Astrocyte of the cerebellum (primary cell): Measurements from ENCODE around the gene ZFHX2.

Experiments used
- DNase-seq: peaks from one replicate; pipeline ENCODE4 v3.0.0-alpha.2; 2011; ENCODE audit warnings: low read depth
- H3K4me3 ChIP-seq: 2 replicates; pipeline ENCODE4 v1.5.1; 2011; ENCODE audit warnings: mild to moderate bottlenecking, low read depth, low read length, moderate library complexity
- CTCF ChIP-seq: IDR thresholded peaks from 2 replicates; pipeline ENCODE4 v1.5.1; 2012; ENCODE audit warnings: low read length, low read depth, moderate library complexity, mild to moderate bottlenecking; ENCODE audit errors: missing control alignments
- in situ Hi-C: cut with HindIII; loops from 2 replicates; pipeline ENCODE4 v1.10.0; 2017; ENCODE audit warnings: low sequenced_read_pairs

The ZFHX2 gene

DNA sequence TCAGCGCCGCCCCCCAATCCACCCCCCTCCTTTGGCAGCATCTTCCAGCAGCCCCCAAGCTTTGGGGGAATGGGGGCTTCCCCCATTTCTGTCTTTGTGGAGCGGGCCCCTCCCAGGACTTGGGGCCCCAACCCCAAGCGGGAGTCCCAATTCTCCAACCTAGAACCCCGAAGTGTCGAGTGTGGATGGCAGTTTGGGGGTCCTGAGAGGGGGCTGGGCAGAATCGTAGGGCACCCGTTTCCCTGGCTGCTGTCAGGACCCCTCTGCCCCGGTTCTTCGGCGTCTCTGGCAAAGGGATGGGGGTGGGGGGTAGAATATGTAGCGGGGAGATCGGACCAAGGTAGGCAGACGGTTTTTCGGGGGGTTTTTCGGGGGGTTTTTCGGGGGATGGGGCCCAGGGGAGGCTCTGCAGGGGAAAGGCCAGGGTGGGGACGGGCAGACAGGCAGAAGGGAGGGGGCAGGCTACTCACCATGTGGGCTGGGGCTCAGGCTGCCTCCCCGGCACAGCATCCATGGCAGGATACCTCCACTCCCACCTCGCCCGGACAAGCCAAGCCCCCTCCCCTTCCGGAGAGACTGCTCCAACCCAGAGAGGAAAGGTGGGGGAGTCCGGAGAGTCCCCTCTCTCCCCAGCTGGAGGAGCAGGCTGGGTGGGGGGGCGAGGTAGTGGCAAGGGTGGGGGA is 26.3 kb upstream of the ZFHX2 start:
- no peak overlapping the region for H3K4me3 ChIP-seq
- no peak for DNase-seq
- in situ Hi-C loops: no loop called here
- TF ChIP-seq CTCF: no peak

DNA sequence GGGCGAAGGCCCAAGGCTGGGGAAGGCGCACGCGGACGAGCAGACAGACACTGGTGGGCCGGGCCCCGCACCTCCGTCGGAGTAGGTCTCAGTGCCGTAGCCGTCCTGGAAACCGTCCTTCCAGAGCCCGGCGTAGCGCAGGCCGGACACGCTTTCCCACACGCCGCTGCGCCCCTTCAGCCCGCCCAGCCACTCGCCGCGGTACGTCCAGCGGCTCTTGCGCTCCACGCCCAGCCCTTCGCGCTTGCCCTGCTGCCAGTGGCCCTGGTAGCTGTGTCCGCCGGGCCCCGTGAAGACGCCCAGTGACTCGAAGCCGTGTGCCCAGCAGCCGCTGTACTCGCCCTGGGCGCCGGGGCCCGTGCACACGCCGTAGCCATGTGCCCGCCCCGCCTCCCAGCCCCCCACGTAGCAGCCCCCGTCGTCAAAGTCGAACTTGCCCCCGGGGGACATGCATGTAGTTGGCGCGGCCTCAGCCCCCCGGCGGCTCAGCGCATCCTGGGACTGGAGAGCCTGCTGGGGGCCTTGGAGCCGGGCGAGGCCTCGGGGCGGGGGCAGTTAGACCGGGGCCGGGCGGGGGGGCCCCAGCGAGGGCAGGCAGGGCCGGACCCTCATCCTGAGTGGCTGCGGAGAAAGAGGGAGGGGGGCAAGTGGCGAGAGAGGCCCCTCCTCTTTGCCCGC is 25.6 kb upstream of the ZFHX2 start:
- H3K4me3 ChIP-seq: no peak overlapping the region
- in situ Hi-C loops: no loop called here
- DNase-seq: no peak
- TF ChIP-seq CTCF: no peak

DNA sequence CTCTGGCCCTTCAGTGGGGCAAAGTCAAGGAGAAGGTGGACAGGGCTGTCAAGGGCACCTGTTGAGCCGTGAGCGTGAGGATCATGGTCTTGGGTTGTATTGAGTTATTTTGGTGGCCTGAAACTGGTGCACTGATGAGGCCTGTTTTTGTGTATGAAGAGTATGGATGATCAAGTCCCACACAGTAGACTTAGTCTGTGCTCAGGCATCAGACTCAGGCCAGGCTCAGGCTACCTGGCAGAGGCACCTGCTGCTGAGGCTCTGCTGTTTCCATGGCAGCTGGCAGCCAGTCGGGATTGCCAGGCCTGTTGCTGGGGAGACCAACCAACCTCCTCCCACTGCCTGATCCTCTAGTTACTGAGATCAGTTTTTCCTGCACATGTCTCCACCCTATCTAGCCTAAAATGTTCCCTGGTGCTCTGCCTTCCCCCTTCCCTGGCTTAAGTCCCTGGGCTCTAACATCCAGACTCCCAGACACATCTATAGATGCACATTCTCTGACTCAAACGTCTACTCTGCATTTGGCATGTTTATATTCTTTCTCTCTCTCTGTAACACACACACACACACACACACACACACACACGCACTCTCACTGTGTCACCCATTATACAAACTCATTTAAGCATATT is 21.9 kb upstream of the ZFHX2 start:
- no peak overlapping the region for H3K4me3 ChIP-seq
- in situ Hi-C loops: no loop called here
- no peak for TF ChIP-seq CTCF

DNA sequence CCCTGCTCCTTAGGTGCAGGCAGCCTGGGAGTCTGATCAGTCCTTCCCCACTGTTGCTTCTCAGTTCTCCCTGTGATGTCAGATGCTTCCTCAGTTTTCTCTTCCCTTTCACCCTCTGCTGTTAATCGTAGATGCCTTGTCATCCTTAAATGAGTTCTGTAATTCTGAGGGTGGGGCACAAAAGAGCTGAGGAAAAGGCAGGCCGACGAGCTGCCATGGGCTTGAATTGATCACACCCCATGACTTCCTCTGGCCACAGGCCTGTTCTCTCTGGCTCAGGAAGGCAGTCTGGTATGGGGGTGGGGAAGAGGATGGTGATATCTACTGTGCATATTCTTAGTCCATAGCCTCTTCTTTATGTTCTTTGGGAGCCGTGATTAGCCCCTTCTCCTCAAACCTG is 21.3 kb upstream of the ZFHX2 start:
- in situ Hi-C loops: no loop called here
- no peak overlapping the region for H3K4me3 ChIP-seq
- TF ChIP-seq CTCF: no peak
- no peak for DNase-seq

More for the DNA sequence above, 21.9 kb upstream of the ZFHX2 start:
- no peak for DNase-seq

- in situ Hi-C loops: no loop called here
- no peak for DNase-seq
- H3K4me3 ChIP-seq: no peak overlapping the region
- TF ChIP-seq CTCF: no peak
Observed at GRCh38 chr14:23572524-23572828, 20.9 kb upstream of the ZFHX2 start.

DNA sequence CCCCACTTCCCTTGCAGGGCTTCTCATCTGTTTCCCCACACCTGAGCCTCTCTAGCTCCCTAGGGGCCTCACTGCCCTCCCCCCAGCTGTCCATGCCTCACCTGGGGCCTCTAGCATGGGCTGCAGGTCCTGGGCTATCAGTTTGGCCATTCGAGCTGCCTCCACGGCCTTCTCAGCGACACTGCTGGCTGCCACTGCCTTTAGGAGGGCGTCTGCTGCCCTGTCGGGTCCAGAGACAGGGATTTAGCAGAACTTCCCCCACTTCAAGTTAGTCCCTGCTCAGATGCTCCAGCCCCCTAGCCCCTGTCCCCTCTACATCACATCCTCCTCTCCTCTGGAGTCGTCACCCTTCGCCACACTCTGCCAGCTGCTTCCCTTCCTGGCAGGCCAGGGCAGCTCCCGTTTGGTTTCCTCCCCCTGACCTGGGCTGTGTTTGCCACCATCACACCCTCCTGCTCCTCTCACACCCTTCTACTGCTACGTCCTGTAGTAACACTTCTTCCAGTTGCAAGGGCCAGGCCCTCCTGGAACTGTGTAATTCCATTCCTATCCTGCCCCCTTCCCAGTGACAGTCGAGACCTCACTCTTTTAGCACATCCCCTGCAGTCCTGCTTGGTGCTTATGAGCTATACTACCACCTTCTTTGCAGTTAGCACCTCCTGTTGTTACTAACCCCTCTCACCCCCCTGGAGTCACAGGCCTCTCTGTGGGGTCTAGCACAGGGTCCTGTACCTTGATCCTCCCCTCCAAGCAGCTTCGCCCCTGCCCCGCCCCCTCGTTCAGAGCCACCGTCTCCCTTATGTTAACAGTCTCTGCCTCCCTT is 20.3 kb upstream of the ZFHX2 start:
- no peak for TF ChIP-seq CTCF
- no peak overlapping the region for H3K4me3 ChIP-seq
- DNase-seq: no peak
- in situ Hi-C loops: no loop called here
